Erythroblast (primary cell): ENCODE data around the gene EGFR.

Experiments
- GATA1 ChIP-seq: IDR thresholded peaks from 2 replicates; pipeline ENCODE4 v1.6.1; 2011; ENCODE audit warnings: low read depth, mild to moderate bottlenecking, control low read depth, low read length, moderate library complexity
- POLR2A ChIP-seq: IDR thresholded peaks from 2 replicates; pipeline ENCODE4 v1.6.1; 2011; ENCODE audit warnings: mild to moderate bottlenecking, low read length

DNA sequence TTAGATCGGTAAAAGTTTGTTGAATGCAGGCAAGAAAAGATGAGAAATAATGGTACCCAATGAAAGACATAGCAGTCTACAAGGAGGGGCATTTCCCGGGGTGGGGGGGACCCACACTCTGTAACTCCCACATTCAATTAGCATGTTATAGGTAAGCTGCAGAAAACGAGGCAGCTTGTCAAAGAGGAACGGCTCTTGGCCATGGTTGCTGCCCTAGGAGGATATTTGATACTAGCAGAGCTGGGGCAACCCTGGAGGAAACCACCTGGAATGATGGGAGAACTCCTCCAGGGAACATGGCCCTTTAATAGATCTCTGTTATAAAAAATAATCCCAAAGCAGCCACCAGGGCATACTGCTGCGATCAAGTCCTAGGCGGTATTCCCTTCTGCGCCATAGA, 98.5 kb downstream of the EGFR start:
- no peak for TF ChIP-seq POLR2A
- no peak for TF ChIP-seq GATA1
